Suprapubic skin (tissue), 4 donors: ENCODE results near the gene FAP. TPM values are rescaled to one million over a fixed set of nuclear protein-coding genes. Genes with fewer than 3 reads are reported as not detected.

Source experiments
- DNase-seq, 2 donors: peaks; one replicate each; pipeline ENCODE4 v3.0.0-alpha.2; 2019; ENCODE audit warnings: low spot score in 2 of 2
- H3K27ac ChIP-seq: fragments of 200-600 bp; sonication (generic); one replicate; pipeline ENCODE4 v1.5.1; 2019
- H3K27me3 ChIP-seq: fragments of 200-600 bp; sonication (generic); one replicate; pipeline ENCODE4 v1.5.1; 2019
- H3K36me3 ChIP-seq: fragments of 200-600 bp; sonication (generic); one replicate; pipeline ENCODE4 v1.5.1; 2019
- H3K4me1 ChIP-seq: fragments of 200-600 bp; sonication (generic); one replicate; pipeline ENCODE4 v1.5.1; 2019
- H3K4me3 ChIP-seq: fragments of 200-600 bp; sonication (generic); one replicate; pipeline ENCODE4 v1.5.1; 2019; ENCODE audit warnings: mild to moderate bottlenecking
- H3K9me3 ChIP-seq: fragments of 200-600 bp; sonication (generic); one replicate; pipeline ENCODE4 v1.5.1; 2019
- EP300 ChIP-seq: sonication (generic); formaldehyde crosslinking; IDR thresholded peaks from one replicate; pipeline ENCODE4 v1.6.1; 2017; ENCODE audit warnings: antibody characterized with exemption
- POLR2A ChIP-seq, 2 donors: fragments of 450-650 bp; IDR thresholded peaks; one replicate each; pipeline ENCODE4 v1.6.1; 2017; ENCODE audit warnings: antibody characterized with exemption in 2 of 2, mild to moderate bottlenecking in 2 of 2, moderate library complexity in 2 of 2
- POLR2AphosphoS5 ChIP-seq, 3 donors: sonication (generic); formaldehyde crosslinking; IDR thresholded peaks; one replicate each; pipeline ENCODE4 v1.6.1; 2017; ENCODE audit warnings: antibody characterized with exemption in 3 of 3
- WGBS: methylation state at CpG from one replicate; pipeline ENCODE4 v1.1.5; 2018; 5-methylcytosine and 5-hydroxymethylcytosine counted together
- total RNA-seq, 4 donors: library from RNA; depleted of rRNA; stranded (reverse); fragments of >200 nt; gene quantifications; one replicate each; pipeline ENCODE4 v1.1.0, GENCODE V29; 2016
- TF ChIP-seq, protein P1 (sequence below), 2 donors: fragments of 200-600 bp in 1 of 2; fragments of 450-650 bp in 1 of 2; sonication (generic) in 1 of 2; IDR thresholded peaks; one replicate each; pipeline ENCODE4 v1.5.1; 2016 to 2019; ENCODE audit warnings: antibody characterized with exemption in 2 of 2, mild to moderate bottlenecking in 1 of 2, moderate library complexity in 1 of 2

Gene FAP
- total RNA-seq, 4 donors from 2014 or later = 1.8 to 4.5 (median 2.8) TPM

GRCh38 chr2:162253435-162253834, 10.2 kb upstream of the FAP start:
- Histone ChIP-seq H3K36me3 (no peaks in the 10 kb centered on the region), H3K27me3 (no peaks in the 10 kb centered on the region), H3K4me3 (no peak overlapping the region), H3K9me3 (no peaks in the 10 kb centered on the region), H3K4me1 (no peaks in the 10 kb centered on the region), H3K27ac (no peak overlapping the region)
- TF ChIP-seq POLR2A (IDR thresholded peaks at IDR 0.05) (no peak), EP300 (no peak)
- TF ChIP-seq, protein P1, sequence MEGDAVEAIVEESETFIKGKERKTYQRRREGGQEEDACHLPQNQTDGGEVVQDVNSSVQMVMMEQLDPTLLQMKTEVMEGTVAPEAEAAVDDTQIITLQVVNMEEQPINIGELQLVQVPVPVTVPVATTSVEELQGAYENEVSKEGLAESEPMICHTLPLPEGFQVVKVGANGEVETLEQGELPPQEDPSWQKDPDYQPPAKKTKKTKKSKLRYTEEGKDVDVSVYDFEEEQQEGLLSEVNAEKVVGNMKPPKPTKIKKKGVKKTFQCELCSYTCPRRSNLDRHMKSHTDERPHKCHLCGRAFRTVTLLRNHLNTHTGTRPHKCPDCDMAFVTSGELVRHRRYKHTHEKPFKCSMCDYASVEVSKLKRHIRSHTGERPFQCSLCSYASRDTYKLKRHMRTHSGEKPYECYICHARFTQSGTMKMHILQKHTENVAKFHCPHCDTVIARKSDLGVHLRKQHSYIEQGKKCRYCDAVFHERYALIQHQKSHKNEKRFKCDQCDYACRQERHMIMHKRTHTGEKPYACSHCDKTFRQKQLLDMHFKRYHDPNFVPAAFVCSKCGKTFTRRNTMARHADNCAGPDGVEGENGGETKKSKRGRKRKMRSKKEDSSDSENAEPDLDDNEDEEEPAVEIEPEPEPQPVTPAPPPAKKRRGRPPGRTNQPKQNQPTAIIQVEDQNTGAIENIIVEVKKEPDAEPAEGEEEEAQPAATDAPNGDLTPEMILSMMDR (IDR thresholded peaks at IDR 0.05) = no peak
- no peak for DNase-seq
- WGBS = 84% methylated on average over 3 of the region's 3 CpGs

DNA sequence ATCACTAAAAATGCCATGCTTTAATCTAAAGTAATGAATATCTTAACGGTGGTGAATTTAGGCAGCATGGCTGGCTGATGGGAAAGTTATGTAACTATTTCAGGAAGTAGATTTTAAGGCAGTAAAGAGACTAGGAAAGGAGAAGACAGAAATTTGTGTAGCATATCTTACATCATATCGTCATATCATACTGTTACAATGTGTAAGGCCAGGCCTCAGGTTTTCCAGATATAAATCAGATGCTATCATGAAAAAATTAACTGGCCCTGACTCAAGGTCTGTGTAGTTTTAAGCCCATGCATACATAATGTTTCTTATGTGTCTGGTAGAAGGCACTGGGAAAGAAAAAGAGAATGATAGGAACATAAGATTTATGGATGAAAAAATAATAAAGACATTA, 8.9 kb upstream of the FAP start:
- no peak for DNase-seq
- H3K27me3 ChIP-seq = no peaks in the 10 kb centered on the region
- WGBS = 70% methylated on average over 2 of the region's 2 CpGs
- H3K27ac ChIP-seq = no peak overlapping the region
- H3K4me3 ChIP-seq = no peak overlapping the region
- no peaks in the 10 kb centered on the region for H3K36me3 ChIP-seq
- no peaks in the 10 kb centered on the region for H3K9me3 ChIP-seq
- TF ChIP-seq POLR2AphosphoS5 (IDR thresholded peaks at IDR 0.05) = no peak
- TF ChIP-seq EP300 = no peak
- TF ChIP-seq, protein P1 (IDR thresholded peaks at IDR 0.05) = no peak
- no peak for TF ChIP-seq POLR2A (IDR thresholded peaks at IDR 0.05)
- H3K4me1 ChIP-seq = no peaks in the 10 kb centered on the region

GRCh38 chr2:162245781-162246180, 2.5 kb upstream of the FAP start:
- no peak overlapping the region for H3K27ac ChIP-seq
- no peak for TF ChIP-seq POLR2A (IDR thresholded peaks at IDR 0.05)
- no peak for TF ChIP-seq EP300
- no peak for TF ChIP-seq POLR2AphosphoS5 (IDR thresholded peaks at IDR 0.05)
- TF ChIP-seq, protein P1 (IDR thresholded peaks at IDR 0.05) = no peak
- no peak for DNase-seq
- no peaks in the 10 kb centered on the region for H3K36me3 ChIP-seq
- no peaks in the 10 kb centered on the region for H3K9me3 ChIP-seq
- H3K27me3 ChIP-seq = no peaks in the 10 kb centered on the region
- H3K4me1 ChIP-seq = peaks cover 26% of the 10 kb centered on the region
- H3K4me3 ChIP-seq = no peak overlapping the region

DNA sequence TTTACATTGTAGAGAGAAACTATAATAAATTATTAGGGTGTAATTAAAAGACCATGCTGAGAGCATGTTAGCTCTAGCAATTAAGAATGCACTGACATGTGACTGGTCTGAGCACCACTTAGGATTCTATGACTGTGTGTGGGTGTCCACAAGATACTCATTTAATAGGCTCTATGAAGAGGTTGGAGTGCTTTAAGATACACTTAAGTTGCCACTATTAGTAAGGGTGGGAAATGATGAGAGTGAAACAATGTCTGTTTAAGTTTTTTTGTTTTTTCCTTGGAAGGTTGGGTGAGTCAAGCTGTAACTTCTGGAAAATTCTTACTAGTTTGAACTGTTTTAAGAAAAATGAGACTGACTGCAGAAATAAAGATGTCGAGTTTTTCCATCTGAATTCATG, 1.8 kb upstream of the FAP start:
- WGBS = 65% methylated on average over 1 of the region's 1 CpG

GRCh38 chr2:162244541-162245031, 1.3 kb upstream of the FAP start:
- no peak for DNase-seq
- TF ChIP-seq POLR2AphosphoS5 (IDR thresholded peaks at IDR 0.05) (peak in 2 of 3 donors; percentile 51 to 68), EP300 (no peak)
- H3K27me3 ChIP-seq = no peaks in the 10 kb centered on the region
- no peaks in the 10 kb centered on the region for H3K9me3 ChIP-seq
- no peaks in the 10 kb centered on the region for H3K36me3 ChIP-seq
- peak overlapping the region; percentile 66 for H3K27ac ChIP-seq
- no peak overlapping the region for H3K4me3 ChIP-seq
- WGBS = 41% methylated on average over 2 of the region's 2 CpGs
- H3K4me1 ChIP-seq = peaks cover 26% of the 10 kb centered on the region

More for the DNA sequence above, 1.8 kb upstream of the FAP start:
- DNase-seq = no peak
- H3K4me1 ChIP-seq = peaks cover 26% of the 10 kb centered on the region
- no peaks in the 10 kb centered on the region for H3K27me3 ChIP-seq
- H3K27ac ChIP-seq = peak overlapping the region; percentile 66
- H3K4me3 ChIP-seq = no peak overlapping the region
- H3K36me3 ChIP-seq = no peaks in the 10 kb centered on the region
- TF ChIP-seq POLR2A (IDR thresholded peaks at IDR 0.05) (no peak), POLR2AphosphoS5 (IDR thresholded peaks at IDR 0.05) (no peak), EP300 (no peak)
- TF ChIP-seq, protein P1 (IDR thresholded peaks at IDR 0.05) = no peak
- H3K9me3 ChIP-seq = no peaks in the 10 kb centered on the region

- H3K27me3 ChIP-seq = no peaks in the 10 kb centered on the region
- DNase-seq = no peak
- no peaks in the 10 kb centered on the region for H3K36me3 ChIP-seq
- peak overlapping the region; percentile 66 for H3K27ac ChIP-seq
- TF ChIP-seq, protein P1 (IDR thresholded peaks at IDR 0.05) = no peak
- no peak for TF ChIP-seq EP300
- no peak for TF ChIP-seq POLR2A (IDR thresholded peaks at IDR 0.05)
- TF ChIP-seq POLR2AphosphoS5 (IDR thresholded peaks at IDR 0.05) = no peak
- no peaks in the 10 kb centered on the region for H3K9me3 ChIP-seq
- peak overlapping the region; percentile 21 for H3K4me3 ChIP-seq
- peaks cover 26% of the 10 kb centered on the region for H3K4me1 ChIP-seq
- WGBS = 73% methylated on average over 1 of the region's 1 CpG
Measured at GRCh38 chr2:162243715-162244114, 470 bp upstream of the FAP start.
